SK-N-SH (cell line): ENCODE data around the gene METTL21A. TPM values are rescaled to one million over a fixed set of nuclear protein-coding genes. Genes with fewer than 3 reads are reported as not detected.

Experiments
- CTCF ChIA-PET: fragments of 300-600, 350-600 bp; formaldehyde crosslinking; extraction: SDS; loops from one replicate; lab custom pipeline; 2021; lab: Yijun Ruan, JAX
- POLR2A ChIA-PET: fragments of 350-600 bp; sonication (Branson Sonifier 250); formaldehyde crosslinking; extraction: SDS; loops from one replicate; lab custom pipeline; 2020; ENCODE audit warnings: antibody characterized with exemption, inconsistent platforms; lab: Yijun Ruan, JAX
- DNase-seq: peaks from one replicate; pipeline ENCODE4 v3.0.0; 2012
- H2AFZ ChIP-seq: fragments of 200-600 bp; sonication (generic); 2 replicates; pipeline ENCODE4 v1.8.1; 2016; ENCODE audit warnings: antibody characterized with exemption, mild to moderate bottlenecking, low read depth
- H3F3A ChIP-seq: fragments of 200-600 bp; sonication (generic); replicated peaks from 2 replicates; pipeline ENCODE3; 2016; ENCODE audit warnings: antibody characterized with exemption, mild to moderate bottlenecking; ENCODE audit not compliant: insufficient read depth
- H3K27ac ChIP-seq, 2 experiments: fragments of 200-500 bp in 1 of 2; fragments of 200-600 bp in 1 of 2; sonication (Bioruptor generic) in 1 of 2; sonication (generic), shearing (Covaris generic) in 1 of 2; 2 replicates each; pipeline versions ENCODE4 v1.5.1 to v1.6.1; 2014 to 2016; ENCODE audit warnings: low read depth in 2 of 2, inconsistent platforms in 1 of 2, low read length in 1 of 2, mild to moderate bottlenecking in 1 of 2, mixed read lengths in 1 of 2
- H3K27me3 ChIP-seq: fragments of 200-600 bp; sonication (generic), shearing (Covaris generic); 2 replicates; pipeline ENCODE4 v1.6.1; 2016; ENCODE audit warnings: mixed run types; ENCODE audit not compliant: insufficient read depth
- H3K36me3 ChIP-seq, 2 experiments: fragments of 200-500 bp in 1 of 2; fragments of 200-600 bp in 1 of 2; sonication (Bioruptor generic) in 1 of 2; sonication (generic) in 1 of 2; replicated peaks in 1 of 2; 2 replicates each; pipeline versions ENCODE3 to v1.5.1; 2014 to 2016; ENCODE audit warnings: low read length in 1 of 2, mild to moderate bottlenecking in 1 of 2; ENCODE audit not compliant: insufficient read depth in 2 of 2, control insufficient read depth in 1 of 2
- H3K4me1 ChIP-seq, 2 experiments: fragments of 200-500 bp in 1 of 2; fragments of 200-600 bp in 1 of 2; sonication (Bioruptor generic) in 1 of 2; sonication (generic), shearing (Covaris generic) in 1 of 2; 2 replicates each; pipeline versions ENCODE4 v1.5.1 to v1.6.1; 2014 to 2016; ENCODE audit warnings: low read depth in 1 of 2, low read length in 1 of 2, mixed run types in 1 of 2; ENCODE audit not compliant: insufficient read depth in 2 of 2, control insufficient read depth in 1 of 2
- H3K4me2 ChIP-seq: fragments of 200-600 bp; sonication (generic), shearing (Covaris generic); 2 replicates; pipeline ENCODE4 v1.6.1; 2017; ENCODE audit warnings: mixed run types
- H3K4me3 ChIP-seq, 2 experiments: fragments of 200-500 bp in 1 of 2; fragments of 200-600 bp in 1 of 2; sonication (Bioruptor generic) in 1 of 2; sonication (generic), shearing (Covaris generic) in 1 of 2; 2 replicates each; pipeline versions ENCODE4 v1.5.1 to v1.8.1; 2014 to 2016; ENCODE audit warnings: low read depth in 2 of 2, inconsistent platforms in 1 of 2, low read length in 1 of 2, mild to moderate bottlenecking in 1 of 2, mixed read lengths in 1 of 2, moderate library complexity in 1 of 2
- H3K79me2 ChIP-seq: fragments of 200-600 bp; sonication (generic); 2 replicates; pipeline ENCODE4 v1.8.1; 2017; ENCODE audit warnings: mild to moderate bottlenecking; ENCODE audit not compliant: insufficient read depth
- H3K9ac ChIP-seq: fragments of 200-600 bp; sonication (generic); 2 replicates; pipeline ENCODE4 v1.6.1; 2017; ENCODE audit warnings: mixed run types
- H3K9me2 ChIP-seq: fragments of 200-600 bp; sonication (generic); 2 replicates; pipeline ENCODE4 v1.6.1; 2017; ENCODE audit warnings: mixed run types
- H3K9me3 ChIP-seq: fragments of 200-600 bp; sonication (generic); 2 replicates; pipeline ENCODE4 v1.6.1; 2017; ENCODE audit warnings: mixed run types, mild to moderate bottlenecking, moderate library complexity
- H4K20me1 ChIP-seq: fragments of 200-600 bp; sonication (generic); 2 replicates; pipeline ENCODE4 v1.6.1; 2017; ENCODE audit warnings: mild to moderate bottlenecking, mixed run types; ENCODE audit not compliant: insufficient read depth
- EP300 ChIP-seq, 2 experiments: IDR thresholded peaks; 2 replicates each; pipeline versions ENCODE4 v1.4.0 to v1.6.1; 2012; ENCODE audit warnings: borderline replicate concordance in 1 of 2, low read depth in 1 of 2, low read length in 1 of 2
- EZH2phosphoT487 ChIP-seq: fragments of 200-600 bp; sonication (generic); IDR thresholded peaks from 2 replicates; pipeline ENCODE4 v1.6.1; 2017; ENCODE audit warnings: low read depth, mixed run types, mild to moderate bottlenecking, antibody characterized with exemption, moderate library complexity, borderline replicate concordance
- FOSL2 ChIP-seq: IDR thresholded peaks from 2 replicates; pipeline ENCODE4 v1.4.0; 2012; ENCODE audit warnings: low read depth, mild to moderate bottlenecking, moderate library complexity, borderline replicate concordance
- FOXJ3 ChIP-seq: sonication (generic); formaldehyde crosslinking; IDR thresholded peaks from 2 replicates; pipeline ENCODE4 v1.5.1; 2020; ENCODE audit warnings: mild to moderate bottlenecking, missing genetic modification reagents
- FOXM1 ChIP-seq: IDR thresholded peaks from 2 replicates; pipeline ENCODE4 v1.4.0; 2012; ENCODE audit warnings: low read depth, mild to moderate bottlenecking
- GATA2 ChIP-seq: sonication (generic); formaldehyde crosslinking; IDR thresholded peaks from 2 replicates; pipeline ENCODE4 v1.5.0; 2020; ENCODE audit warnings: mild to moderate bottlenecking, missing genetic modification reagents
- NFIC ChIP-seq: IDR thresholded peaks from 2 replicates; pipeline ENCODE4 v1.4.0; 2012; ENCODE audit warnings: borderline replicate concordance
- POLR2AphosphoS5 ChIP-seq: IDR thresholded peaks from 2 replicates; pipeline ENCODE4 v1.6.1; 2012; ENCODE audit warnings: low read depth, low read length
- RAD21 ChIP-seq: IDR thresholded peaks from 2 replicates; pipeline ENCODE4 v1.6.1; 2012; ENCODE audit warnings: mild to moderate bottlenecking, low read length
- RFX5 ChIP-seq: IDR thresholded peaks from 2 replicates; pipeline ENCODE4 v1.6.1; 2012; ENCODE audit warnings: mild to moderate bottlenecking, improper control_type of control experiment, low read length
- RXRA ChIP-seq: IDR thresholded peaks from 2 replicates; pipeline ENCODE4 v1.4.0; 2012; ENCODE audit warnings: low read depth, mild to moderate bottlenecking, borderline replicate concordance
- SMC3 ChIP-seq: IDR thresholded peaks from 2 replicates; pipeline ENCODE4 v1.6.1; 2012; ENCODE audit warnings: low read depth, low read length, improper control_type of control experiment
- WGBS: methylation state at CpG from one replicate; pipeline ENCODE4 v1.1.6; 2017; ENCODE audit warnings: low lambda C conversion rate; 5-methylcytosine and 5-hydroxymethylcytosine counted together
- polyA plus RNA-seq, 3 experiments: library from polyadenylated mRNA; depleted of rRNA; stranded (reverse); fragments of >200 nt; gene quantifications; 2 replicates each; pipeline ENCODE4 v1.2.3, GENCODE V29; 2012
- TF ChIP-seq, protein P1 (sequence below): fragments of 150-350 bp; IDR thresholded peaks from 2 replicates; pipeline ENCODE4 v1.6.1; 2016; ENCODE audit warnings: mild to moderate bottlenecking, low read depth, low read length
- TF ChIP-seq, protein P2 (sequence below): IDR thresholded peaks from 2 replicates; pipeline ENCODE4 v1.4.0; 2012; ENCODE audit warnings: low read depth, borderline replicate concordance
- TF ChIP-seq, protein P3 (sequence below): IDR thresholded peaks from 2 replicates; pipeline ENCODE4; 2012

METTL21A gene
- polyA plus RNA-seq, 1 of the 3 experiments (the other 2 are of a cell fraction), result 19.4 TPM

DNA sequence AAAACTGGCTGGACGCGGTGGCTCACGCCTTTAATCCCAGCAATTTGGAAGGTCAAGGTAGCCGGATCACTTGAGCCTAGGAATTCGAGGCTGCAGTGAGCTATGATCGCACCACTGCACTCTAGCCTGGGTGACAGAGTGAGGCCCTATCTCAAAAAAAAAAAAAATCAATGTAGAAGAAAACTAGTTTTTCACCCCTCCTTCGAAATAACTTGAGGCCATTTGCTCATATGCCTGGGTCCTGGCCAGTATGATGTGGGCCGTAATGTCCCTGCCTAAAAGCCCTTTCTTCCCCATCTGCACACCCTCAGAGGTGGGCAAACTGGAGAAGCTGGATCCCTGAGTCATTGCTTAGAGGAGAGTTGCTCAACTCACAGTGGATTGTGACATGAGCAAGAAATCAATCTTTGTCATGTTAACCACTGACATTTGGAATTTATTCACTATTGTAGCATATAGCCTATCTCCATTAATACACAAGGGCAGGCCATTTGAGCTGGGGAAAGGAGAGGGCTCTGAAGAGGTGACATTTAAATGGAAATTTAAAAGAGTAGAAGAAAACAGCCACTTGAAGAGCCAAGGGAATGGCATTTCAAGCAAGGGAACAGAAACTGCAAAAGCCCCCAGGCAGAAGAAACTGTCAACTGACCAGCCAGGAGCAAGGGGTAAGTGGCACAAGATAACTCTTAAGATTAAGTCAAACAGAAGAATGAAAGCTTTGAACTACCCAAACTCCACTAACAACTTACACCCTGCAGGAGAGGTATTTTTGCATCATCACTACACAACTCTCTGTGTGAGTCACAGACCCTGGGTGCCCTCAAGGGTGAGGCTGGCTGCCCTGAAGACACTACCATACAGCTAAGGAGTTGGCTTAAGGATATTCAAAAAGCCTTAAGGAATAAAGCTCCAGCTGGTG lies 7.6 kb upstream of the METTL21A start:
- CTCF ChIA-PET, result no interaction called here

DNA sequence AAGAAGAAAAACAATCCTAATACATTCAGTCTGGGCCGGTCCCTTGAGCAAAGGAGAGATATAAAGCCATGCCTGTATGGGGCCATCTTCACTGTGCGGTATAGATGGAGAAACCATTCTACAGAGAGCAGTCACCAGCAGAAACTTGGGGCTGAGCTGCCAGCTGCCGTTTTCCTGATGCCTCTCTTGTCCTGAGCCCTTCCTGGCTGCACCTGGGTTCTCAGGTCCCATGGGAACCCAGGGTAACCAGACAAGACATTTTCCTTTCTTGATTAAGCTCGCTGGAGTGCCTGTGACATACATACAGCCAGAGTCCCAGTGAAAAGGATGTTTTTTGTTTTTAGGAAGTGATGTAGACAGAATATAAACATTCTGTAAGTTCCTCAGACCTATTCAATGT lies 5.3 kb upstream of the METTL21A start:
- no peaks in the 10 kb centered on the region for H3K9me2 ChIP-seq
- no peaks in the 10 kb centered on the region for H3K9me3 ChIP-seq
- no peak for TF ChIP-seq EZH2phosphoT487
- no peak for TF ChIP-seq POLR2AphosphoS5
- TF ChIP-seq FOSL2, result no peak
- TF ChIP-seq, protein P1, sequence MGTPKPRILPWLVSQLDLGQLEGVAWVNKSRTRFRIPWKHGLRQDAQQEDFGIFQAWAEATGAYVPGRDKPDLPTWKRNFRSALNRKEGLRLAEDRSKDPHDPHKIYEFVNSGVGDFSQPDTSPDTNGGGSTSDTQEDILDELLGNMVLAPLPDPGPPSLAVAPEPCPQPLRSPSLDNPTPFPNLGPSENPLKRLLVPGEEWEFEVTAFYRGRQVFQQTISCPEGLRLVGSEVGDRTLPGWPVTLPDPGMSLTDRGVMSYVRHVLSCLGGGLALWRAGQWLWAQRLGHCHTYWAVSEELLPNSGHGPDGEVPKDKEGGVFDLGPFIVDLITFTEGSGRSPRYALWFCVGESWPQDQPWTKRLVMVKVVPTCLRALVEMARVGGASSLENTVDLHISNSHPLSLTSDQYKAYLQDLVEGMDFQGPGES, result no peak
- TF ChIP-seq NFIC, result no peak
- TF ChIP-seq, protein P2, sequence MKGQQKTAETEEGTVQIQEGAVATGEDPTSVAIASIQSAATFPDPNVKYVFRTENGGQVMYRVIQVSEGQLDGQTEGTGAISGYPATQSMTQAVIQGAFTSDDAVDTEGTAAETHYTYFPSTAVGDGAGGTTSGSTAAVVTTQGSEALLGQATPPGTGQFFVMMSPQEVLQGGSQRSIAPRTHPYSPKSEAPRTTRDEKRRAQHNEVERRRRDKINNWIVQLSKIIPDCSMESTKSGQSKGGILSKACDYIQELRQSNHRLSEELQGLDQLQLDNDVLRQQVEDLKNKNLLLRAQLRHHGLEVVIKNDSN, result no peak
- no peak for TF ChIP-seq RXRA
- no peak for TF ChIP-seq SMC3
- H3K9ac ChIP-seq, result no peak overlapping the region
- H3K27ac ChIP-seq, result no peak overlapping the region
- 0 out of 2 replicates have a peak overlapping the region, but pooled peaks have one; percentile 41 for H2AFZ ChIP-seq
- no peaks in the 10 kb centered on the region for H3K79me2 ChIP-seq
- 80% methylated on average over 4 of the region's 4 CpGs for WGBS
- H3K4me2 ChIP-seq, result no peak overlapping the region
- no peaks in the 10 kb centered on the region for H3K4me1 ChIP-seq
- peaks cover 9% of the 10 kb centered on the region for H3F3A ChIP-seq
- no peaks in the 10 kb centered on the region for H4K20me1 ChIP-seq
- no peak overlapping the region for H3K4me3 ChIP-seq
- H3K27me3 ChIP-seq, result no peaks in the 10 kb centered on the region
- H3K36me3 ChIP-seq, result no peaks in the 10 kb centered on the region
- CTCF ChIA-PET, result interaction anchor here (0.6 to 1.1 kb wide), 2 partner anchors 104 to 118 kb away, joined by 3 to 4 read pairs; no protein-coding TSS in a partner anchor
- DNase-seq, result no peak
- POLR2A ChIA-PET, result no interaction called here

More for the DNA sequence above, 7.6 kb upstream of the METTL21A start:
- Histone ChIP-seq H3K9me2 (no peaks in the 10 kb centered on the region), H2AFZ (no peak overlapping the region), H3K9me3 (no peaks in the 10 kb centered on the region), H3K4me2 (peak overlapping the region; percentile 17; the same call in 1 of the 2 replicates), H3K36me3 (no peaks in the 10 kb centered on the region), H3K27ac (no peak overlapping the region), H3F3A (peaks cover 4% of the 10 kb centered on the region), H4K20me1 (no peaks in the 10 kb centered on the region), H3K4me1 (no peaks in the 10 kb centered on the region), H3K79me2 (no peaks in the 10 kb centered on the region), H3K27me3 (no peaks in the 10 kb centered on the region), H3K9ac (no peak overlapping the region), H3K4me3 (no peak overlapping the region)
- DNase-seq, result no peak
- TF ChIP-seq RAD21, result no peak
- TF ChIP-seq RFX5, result no peak
- TF ChIP-seq, protein P3, sequence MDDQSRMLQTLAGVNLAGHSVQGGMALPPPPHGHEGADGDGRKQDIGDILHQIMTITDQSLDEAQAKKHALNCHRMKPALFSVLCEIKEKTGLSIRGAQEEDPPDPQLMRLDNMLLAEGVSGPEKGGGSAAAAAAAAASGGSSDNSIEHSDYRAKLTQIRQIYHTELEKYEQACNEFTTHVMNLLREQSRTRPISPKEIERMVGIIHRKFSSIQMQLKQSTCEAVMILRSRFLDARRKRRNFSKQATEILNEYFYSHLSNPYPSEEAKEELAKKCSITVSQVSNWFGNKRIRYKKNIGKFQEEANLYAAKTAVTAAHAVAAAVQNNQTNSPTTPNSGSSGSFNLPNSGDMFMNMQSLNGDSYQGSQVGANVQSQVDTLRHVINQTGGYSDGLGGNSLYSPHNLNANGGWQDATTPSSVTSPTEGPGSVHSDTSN, result peak; percentile 73
- TF ChIP-seq FOXM1, result no peak
- no peak for TF ChIP-seq FOXJ3 (CRISPR knock-in tag)
- TF ChIP-seq FOSL2, result peak; percentile 26; the same call in 1 of the 2 replicates
- TF ChIP-seq GATA2 (CRISPR knock-in tag), result no peak
- no peak for TF ChIP-seq EP300 (IDR thresholded peaks at IDR 0.05; ENCODE audit: borderline replicate concordance in 1 of 2, low read depth in 1 of 2, low read length in 1 of 2)
- POLR2A ChIA-PET, result no interaction called here
- 82% methylated on average over 8 of the region's 8 CpGs for WGBS
